ENCODE data around the gene ULBP1. TPM values are rescaled to one million over a fixed set of nuclear protein-coding genes. Genes with fewer than 3 reads are reported as not detected.
"Not testable (repeated sequence)": the region's sequence is repeated elsewhere in the genome, so short reads cannot be mapped to it uniquely, and the experiment has no call there.

Gene ULBP1
- total RNA-seq, 4 donors from 2014 or later = not detected

DNA sequence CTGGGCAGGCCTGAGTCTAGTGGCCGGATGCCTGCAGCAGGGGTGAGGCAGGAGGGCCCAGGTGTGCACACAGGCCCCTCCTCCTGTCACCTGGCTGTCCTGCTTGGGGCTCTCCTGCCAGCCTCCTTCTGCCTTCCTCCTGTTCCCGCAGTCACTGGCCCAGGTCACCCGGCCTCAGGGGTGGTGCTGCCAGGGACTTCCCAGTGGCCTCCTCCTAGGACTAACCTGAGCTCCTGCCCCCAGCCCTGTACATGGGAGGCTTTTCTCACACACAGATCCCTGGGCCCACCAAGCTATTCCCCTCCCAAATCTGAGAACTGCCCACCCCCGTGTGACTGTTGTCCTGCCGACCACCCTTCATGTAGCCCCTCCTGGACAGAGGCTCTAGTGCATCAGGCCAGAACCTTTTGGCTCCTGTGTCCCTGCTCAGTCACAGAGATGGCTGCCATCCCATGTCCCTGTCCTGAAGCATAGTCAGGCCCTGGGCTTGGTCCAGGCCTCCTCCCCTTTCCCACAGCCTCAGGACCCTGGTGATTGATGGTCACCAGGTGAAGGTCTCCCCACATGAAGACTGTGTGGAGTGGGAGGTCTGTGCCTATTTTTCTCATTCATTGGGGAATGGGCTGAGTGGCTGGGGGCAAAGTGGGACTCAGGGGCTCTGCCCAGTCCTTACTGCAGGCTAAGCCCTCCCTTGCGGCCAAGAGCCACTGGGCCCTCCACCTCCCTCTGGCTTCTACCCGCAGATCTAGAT is 1.1 kb upstream of the ULBP1 start:
- intact Hi-C loops (cut with DNase I; ENCODE audit: low total_unique reads) = no loop called here
- DNase-seq = no peak
- Histone ChIP-seq H3K9me3 (no peaks in the 10 kb centered on the region), H3K4me1 (peaks cover 0 to 11% of the 10 kb centered on the region in 2 donors), H3K4me3 (no peak overlapping the region), H3K36me3 (no peaks in the 10 kb centered on the region), H3K27me3 (peaks cover 20 to 25% of the 10 kb centered on the region in 2 donors), H3K27ac (no peak overlapping the region)
- TF ChIP-seq POLR2A (IDR thresholded peaks at IDR 0.05) = no peak

DNA sequence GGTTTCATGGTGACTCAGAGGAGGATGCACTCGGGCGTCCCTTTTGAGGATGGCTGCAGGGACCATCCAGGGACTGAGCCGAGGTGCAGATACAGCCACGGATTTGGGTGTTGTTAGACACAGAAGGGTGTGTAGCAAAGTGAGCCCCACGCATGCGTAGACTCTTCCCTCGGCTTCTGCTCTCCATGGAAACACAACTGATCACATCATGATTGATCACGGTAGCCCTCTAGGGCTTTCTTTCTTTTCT is 606 bp upstream of the ULBP1 start:
- Histone ChIP-seq H3K9me3 (no peaks in the 10 kb centered on the region), H3K27ac (no peak overlapping the region), H3K27me3 (peaks cover 20 to 25% of the 10 kb centered on the region in 2 donors), H3K4me3 (peak overlapping the region in 1 of 2 donors; percentile 29), H3K4me1 (peaks cover 0 to 11% of the 10 kb centered on the region in 2 donors), H3K36me3 (no peaks in the 10 kb centered on the region)
- no peak for DNase-seq
- intact Hi-C loops (cut with DNase I; ENCODE audit: low total_unique reads) = no loop called here
- TF ChIP-seq POLR2A (IDR thresholded peaks at IDR 0.05) = no peak
- TF ChIP-seq, protein P1, sequence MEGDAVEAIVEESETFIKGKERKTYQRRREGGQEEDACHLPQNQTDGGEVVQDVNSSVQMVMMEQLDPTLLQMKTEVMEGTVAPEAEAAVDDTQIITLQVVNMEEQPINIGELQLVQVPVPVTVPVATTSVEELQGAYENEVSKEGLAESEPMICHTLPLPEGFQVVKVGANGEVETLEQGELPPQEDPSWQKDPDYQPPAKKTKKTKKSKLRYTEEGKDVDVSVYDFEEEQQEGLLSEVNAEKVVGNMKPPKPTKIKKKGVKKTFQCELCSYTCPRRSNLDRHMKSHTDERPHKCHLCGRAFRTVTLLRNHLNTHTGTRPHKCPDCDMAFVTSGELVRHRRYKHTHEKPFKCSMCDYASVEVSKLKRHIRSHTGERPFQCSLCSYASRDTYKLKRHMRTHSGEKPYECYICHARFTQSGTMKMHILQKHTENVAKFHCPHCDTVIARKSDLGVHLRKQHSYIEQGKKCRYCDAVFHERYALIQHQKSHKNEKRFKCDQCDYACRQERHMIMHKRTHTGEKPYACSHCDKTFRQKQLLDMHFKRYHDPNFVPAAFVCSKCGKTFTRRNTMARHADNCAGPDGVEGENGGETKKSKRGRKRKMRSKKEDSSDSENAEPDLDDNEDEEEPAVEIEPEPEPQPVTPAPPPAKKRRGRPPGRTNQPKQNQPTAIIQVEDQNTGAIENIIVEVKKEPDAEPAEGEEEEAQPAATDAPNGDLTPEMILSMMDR (IDR thresholded peaks at IDR 0.05) = no peak

DNA sequence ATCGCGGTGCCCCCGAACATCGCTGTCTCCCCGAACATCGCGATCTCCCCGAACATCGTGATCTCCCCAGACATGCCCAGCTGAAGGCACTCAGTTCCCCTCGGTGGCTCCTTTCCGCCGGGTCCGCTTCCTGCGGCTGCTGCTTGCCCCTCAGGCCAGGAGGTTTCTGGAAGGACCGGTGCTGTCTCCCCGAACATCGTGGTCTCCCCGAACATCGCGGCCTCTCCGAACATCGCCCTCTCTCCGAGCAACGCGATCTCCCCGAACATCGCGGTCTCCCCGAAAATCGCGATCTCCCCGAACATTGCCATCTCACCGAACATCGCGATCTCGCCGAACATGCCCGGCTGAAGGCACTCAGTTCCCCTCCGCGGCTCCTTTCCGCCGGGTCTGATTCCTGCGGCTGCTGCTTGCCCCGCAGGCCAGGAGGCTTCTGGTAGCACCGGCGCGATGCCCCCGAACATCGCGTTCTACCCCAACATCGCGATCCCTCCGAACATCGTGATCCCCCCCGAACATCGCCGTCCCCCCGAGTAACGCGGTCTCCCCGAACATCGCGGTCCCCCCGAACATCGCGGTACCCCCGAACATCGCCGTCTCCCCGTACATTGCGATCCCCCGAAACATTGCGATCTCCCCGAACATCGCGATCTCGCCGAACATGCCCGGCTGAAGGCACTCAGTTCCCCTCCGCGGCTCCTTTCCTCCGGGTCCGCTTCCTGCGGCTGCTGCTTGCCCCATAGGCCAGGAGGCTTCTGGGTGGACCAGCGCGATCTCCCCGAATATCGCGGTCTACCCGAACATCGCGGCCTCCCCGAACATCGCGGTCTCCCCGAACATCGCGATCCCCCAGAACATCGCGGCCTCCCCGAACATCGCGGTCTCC is 808 bp downstream of the ULBP1 start:
- intact Hi-C loops (cut with DNase I; ENCODE audit: low total_unique reads) = no loop called here
- no peak for DNase-seq
- Histone ChIP-seq H3K4me1 (peaks cover 0 to 11% of the 10 kb centered on the region in 2 donors), H3K36me3 (no peaks in the 10 kb centered on the region), H3K27me3 (peaks cover 20 to 25% of the 10 kb centered on the region in 2 donors), H3K9me3 (no peaks in the 10 kb centered on the region), H3K27ac (no peak overlapping the region), H3K4me3 (peak overlapping the region; percentile 7 to 29)
- TF ChIP-seq POLR2A (IDR thresholded peaks at IDR 0.05) = no peak
- TF ChIP-seq, protein P1 (IDR thresholded peaks at IDR 0.05) = no peak

DNA sequence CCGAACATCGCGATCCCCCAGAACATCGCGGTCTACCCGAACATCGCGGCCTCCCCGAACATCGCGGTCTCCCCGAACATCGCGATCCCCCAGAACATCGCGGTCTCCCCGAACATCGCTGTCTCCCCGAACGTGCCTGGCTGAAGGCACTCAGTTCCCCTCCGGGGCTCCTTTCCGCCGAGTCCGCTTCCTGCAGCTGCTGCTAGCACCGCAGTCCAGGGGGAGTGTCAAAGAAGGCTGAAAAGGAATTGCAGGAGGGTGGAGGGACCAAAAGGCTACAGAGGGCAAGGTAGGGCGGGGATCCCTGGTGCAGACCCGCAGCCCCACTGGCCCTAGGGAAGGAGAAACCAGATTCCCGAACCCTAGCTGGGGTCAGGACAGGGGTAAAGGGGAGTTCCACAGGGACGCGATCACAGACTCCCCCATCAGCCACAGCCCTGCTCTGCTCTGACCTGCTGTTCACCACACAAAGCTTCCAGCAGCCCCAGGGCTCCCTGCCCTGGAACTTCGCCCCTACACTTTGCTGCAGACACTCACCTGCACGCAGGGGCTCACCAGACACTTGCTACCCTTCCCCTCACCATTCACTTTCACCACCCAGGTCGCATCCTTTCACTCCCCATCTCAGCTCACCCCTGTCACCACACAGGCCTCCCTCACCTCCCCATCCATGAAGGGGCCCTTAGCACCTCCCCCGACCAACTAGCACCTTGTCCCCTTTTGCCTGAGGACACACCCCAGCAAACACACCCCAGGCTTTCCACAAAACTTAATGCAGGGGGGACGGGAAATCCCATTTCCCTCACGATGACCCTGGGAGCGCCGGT is 1.7 kb downstream of the ULBP1 start:
- Histone ChIP-seq H3K9me3 (no peaks in the 10 kb centered on the region), H3K36me3 (no peaks in the 10 kb centered on the region), H3K4me3 (peak overlapping the region; percentile 7 to 29), H3K4me1 (peaks cover 0 to 11% of the 10 kb centered on the region in 2 donors), H3K27me3 (peaks cover 20 to 25% of the 10 kb centered on the region in 2 donors), H3K27ac (no peak overlapping the region)
- no peak for DNase-seq
- no peak for TF ChIP-seq POLR2A (IDR thresholded peaks at IDR 0.05)
- TF ChIP-seq, protein P1 (IDR thresholded peaks at IDR 0.05) = no peak
- intact Hi-C loops (cut with DNase I; ENCODE audit: low total_unique reads) = no loop called here

DNA sequence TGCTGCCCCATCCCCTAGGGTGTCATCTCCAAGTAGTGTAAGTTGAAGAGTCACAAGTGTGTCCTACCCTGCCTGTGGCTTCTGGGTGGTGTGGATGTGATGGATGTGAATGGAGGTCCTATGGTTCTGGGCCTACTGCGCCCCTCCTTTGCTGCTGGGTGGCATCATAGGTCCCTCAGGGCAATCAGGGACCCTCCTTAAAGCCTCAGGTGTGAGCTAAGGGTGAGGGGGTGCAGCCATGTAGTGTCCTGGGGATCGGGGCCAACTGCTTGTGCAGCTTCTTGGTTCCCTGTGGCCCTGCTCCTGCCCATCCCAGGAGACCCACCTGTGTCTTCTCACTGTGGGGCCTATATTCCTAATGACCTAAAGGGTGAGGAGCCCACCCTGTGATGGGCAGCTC is 2.6 kb downstream of the ULBP1 start:
- H3K36me3 ChIP-seq; DNase-seq; intact Hi-C loops (cut with DNase I; ENCODE audit: low total_unique reads); H3K9me3 ChIP-seq; H3K27ac ChIP-seq; H3K4me3 ChIP-seq: not testable (repeated sequence)
- Histone ChIP-seq H3K27me3 (peaks cover 20 to 24% of the 10 kb centered on the region in 2 donors), H3K4me1 (peaks cover 0 to 11% of the 10 kb centered on the region in 2 donors)
